Measurements from ENCODE around the gene DCLK1.

DCLK1 gene

GRCh38 chr13:35936246-35936978 lies 194.8 kb downstream of the DCLK1 start:
- no peak for DNase-seq

- DNase-seq: peak; percentile 18
Observed at GRCh38 chr13:35930665-35931631, 200.2 kb downstream of the DCLK1 start.

- no peak for DNase-seq
Observed at GRCh38 chr13:35927567-35928021, 203.6 kb downstream of the DCLK1 start.

DNA sequence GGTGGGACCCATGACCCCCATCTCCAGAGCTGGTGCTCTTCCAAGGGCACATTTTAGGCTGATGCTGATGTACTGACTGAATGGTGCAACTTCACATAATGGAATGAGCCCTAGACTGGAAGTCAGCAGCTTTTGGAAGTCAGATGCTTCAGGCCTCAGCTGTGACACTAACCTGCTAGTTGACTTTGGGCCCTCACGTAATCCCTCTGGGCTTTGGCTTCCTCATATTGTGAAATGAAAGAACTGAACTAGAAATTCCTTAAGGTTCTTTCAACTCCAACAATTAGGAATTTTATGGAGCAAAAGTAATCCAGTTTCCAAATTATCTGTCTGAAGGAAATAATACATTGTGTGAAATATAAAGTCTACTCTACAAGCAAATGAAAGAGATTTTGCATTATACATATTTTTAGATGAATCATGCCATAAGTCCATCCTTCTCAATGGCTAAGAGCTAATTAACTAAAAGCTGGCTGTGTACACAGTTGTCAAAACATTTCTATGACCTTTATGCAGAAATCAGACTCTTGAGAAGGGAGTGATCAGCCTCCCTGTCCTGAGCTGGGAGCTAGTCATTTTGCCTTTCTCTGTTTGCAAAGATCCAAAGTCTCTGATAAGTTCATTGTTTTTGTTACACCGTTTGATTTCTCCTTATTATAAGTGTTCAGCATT lies 204.2 kb downstream of the DCLK1 start:
- no peak for DNase-seq

DNA sequence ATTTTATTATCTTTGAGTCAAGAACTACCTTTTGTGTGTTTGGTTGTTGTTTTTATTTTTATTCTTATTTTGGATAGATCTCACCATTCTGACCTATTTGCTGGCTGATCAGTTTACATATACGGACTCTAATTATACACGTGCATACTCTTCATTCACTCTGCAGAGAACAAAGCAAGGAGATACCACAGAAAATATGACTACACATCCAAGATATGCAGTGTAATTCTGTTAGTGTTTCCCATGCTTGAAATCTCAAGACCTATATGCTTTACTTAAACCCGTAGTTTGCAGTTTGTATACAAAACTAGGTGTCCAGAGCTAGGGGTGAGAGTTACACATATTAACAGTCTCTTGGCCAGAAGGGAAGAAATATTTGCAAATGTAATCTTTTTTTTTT lies 205.5 kb downstream of the DCLK1 start:
- no peak for DNase-seq

DNA sequence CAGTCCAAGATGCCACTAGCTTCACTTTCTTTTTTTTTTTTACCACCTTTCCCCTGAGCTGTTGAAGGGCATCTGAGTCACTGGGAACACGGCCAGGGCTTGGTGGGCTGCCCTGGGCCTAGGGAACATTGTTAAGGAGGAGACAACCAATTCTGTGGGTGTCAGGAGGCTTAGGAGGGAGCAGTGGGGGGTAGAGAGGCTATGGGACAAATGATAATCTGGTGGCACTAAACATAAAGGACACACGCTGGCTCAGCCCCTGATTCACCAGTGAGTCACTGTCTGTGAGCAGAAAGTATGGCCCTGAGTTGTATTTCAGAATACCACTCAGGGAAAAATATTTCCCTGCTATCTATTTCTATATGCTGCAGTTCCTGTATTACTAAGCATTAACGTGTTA lies 207.8 kb downstream of the DCLK1 start:
- DNase-seq: no peak

DNA sequence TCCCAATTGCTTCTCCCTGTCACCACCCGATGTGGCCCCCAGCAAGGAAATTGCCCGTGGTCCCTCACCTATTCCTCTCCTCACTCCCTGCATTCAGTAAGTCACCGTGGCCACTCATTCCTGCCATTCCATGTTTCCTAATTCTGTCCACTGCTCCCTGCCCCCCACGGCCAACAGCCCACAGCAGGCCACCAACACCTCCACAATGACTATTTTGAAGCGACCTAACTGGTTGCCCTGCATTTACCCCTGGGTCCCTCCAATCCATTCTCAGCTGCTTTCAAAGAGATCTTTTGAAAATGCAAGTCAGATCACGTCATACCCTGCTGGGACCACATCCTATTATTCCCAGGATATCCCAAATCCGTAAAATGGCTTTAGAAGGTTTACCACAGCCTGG lies 210.4 kb downstream of the DCLK1 start:
- DNase-seq: no peak

GRCh38 chr13:35917942-35918645 lies 213.1 kb downstream of the DCLK1 start:
- no peak for DNase-seq

GRCh38 chr13:35917252-35917941 lies 213.8 kb downstream of the DCLK1 start:
- peak; percentile 40 for DNase-seq

DNA sequence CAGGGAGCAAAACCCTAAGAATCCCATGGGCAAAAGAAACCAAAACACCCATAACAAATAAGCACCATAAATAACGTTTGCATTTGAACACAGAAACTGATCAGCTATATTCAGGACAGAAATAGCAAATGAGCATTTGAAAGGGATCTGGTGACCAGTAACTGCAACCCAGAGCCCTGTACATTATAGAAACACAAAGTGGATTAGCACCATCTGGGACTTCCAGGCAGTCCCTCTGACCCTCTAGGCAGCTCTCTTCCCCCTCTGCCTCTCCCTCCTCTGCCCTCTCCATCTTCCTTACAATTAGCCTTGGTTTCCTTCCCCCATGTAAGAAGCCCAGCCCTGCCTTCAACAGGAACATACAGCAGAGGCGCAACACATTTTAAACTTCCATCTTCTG lies 215.0 kb downstream of the DCLK1 start:
- no peak for DNase-seq

GRCh38 chr13:35914662-35915061 lies 216.5 kb downstream of the DCLK1 start:
- DNase-seq: no peak

DNA sequence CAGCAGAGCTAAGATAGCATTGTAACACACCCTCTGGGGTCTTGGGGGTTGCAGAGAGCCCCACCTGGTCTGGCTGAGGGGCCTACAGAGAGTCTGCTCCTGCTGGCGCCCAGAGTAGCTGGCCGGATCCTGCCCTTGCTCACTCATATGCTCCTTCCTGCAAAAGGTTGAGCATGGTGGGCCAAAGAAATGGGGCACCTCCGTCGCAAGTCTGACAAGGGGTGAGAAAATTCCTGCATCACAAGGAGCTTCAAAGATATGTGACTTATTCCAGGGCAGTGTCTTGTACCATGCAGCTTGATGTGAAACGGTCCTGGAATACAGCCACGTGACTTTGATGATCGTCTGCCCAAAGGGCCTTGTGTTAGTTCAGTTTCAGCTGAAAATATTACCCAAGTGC lies 218.3 kb downstream of the DCLK1 start:
- no peak for DNase-seq

DNA sequence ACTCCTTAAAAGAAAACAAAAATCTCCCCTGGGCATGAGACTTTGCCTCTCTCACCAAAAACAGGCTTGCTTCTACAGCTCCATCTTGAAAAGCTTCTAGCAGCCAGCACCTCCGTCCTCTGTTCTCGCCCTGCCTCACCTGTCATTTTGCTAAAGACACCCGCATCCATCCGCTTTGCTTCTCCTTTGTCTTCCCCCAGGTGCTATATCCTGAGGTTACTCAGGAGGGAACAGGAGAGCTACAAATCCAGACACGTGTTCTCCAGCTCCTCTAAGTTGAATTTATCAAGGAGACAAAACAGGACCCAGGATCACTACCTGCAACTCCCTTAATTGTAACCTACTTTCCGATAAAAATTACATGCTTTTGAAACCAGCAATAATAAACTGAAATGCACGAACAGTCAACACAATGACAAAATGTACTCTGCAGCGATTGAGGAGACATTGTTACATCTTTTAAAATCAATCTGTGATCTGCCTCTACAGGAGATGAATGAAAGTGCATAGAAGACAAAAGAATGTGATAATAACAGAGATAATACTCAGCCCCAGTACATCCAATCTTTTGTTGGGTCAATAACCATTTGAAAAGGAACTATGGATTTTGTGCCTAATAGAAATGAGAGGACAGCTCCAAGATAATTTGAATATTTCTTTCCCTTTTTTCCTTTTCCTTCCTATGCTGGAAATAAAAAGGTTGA lies 221.2 kb downstream of the DCLK1 start:
- DNase-seq: no peak

DNA sequence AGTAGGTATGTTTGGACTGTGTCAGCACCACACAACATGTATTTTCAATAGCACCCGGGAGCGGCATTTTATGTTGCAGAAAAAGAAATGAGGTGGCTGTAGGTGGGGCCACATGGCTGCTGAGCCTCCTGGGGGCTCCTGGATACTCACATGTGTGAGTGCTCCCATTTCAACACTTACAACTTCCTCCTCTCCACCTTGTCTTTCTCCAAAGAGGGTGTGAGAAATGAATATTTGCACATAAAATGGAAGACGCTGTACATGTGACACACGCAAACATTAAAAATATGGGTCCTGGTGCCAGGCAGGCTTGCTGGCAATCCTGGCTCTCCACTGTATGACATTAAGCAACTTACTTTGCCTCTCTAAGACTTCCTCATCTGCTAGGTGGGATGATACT lies 222.1 kb downstream of the DCLK1 start:
- DNase-seq: no peak

GRCh38 chr13:35908226-35908625 lies 223.0 kb downstream of the DCLK1 start:
- no peak for DNase-seq

- DNase-seq: no peak
Observed at GRCh38 chr13:35906636-35907035, 224.5 kb downstream of the DCLK1 start.

GRCh38 chr13:35903075-35903474 lies 228.1 kb downstream of the DCLK1 start:
- no peak for DNase-seq

DNA sequence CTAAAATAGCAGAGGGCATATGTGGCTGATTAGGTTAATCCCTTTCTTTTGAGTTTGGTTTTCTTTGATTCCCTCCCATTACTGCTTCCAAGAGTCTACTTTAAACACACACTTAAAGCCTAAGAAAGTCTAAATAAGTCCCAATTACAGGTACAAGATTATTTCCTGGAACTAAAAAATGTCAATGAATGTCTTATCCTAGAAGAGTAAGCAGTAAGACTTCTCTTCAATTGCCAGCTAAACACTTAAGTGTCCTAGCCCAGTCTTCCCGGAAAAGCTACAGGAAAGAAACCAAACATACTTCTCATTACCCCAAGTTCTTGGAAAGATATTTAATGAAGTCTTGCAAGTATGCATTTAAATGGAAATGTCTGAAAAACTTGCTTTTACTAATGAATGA lies 233.1 kb downstream of the DCLK1 start:
- no peak for DNase-seq

DNA sequence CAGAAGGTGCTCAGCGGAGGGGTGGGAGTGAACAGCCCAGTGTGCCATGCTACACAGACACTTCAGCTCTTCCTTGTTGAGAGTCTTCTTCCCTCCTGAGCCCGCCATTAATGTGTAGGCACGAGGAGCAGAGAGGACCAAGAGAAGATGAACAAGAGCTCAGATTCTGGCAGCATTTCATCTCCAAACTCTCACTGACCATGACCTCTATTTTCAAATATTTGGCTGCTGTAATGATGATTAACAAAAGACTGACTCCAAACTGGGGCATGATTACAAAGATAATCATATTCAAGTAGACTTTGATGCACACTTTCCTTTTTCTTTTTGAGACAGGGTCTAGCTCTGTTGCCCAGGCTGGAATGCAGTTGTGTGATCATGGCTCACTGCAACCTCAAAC lies 236.5 kb downstream of the DCLK1 start:
- DNase-seq: no peak

GRCh38 chr13:35892837-35893814 lies 238.1 kb downstream of the DCLK1 start:
- no peak for DNase-seq
